CD4-positive, alpha-beta T cell treated with Interleukin-2 at 100 ng/mL for 4 hours (primary cell): ENCODE data around the gene PHACTR3.

Experiments used
- DNase-seq: peaks from one replicate; pipeline ENCODE4 v3.0.0-alpha.2; 2020; ENCODE audit warnings: low spot score

Gene PHACTR3

GRCh38 chr20:59817846-59818615 lies 213.7 kb downstream of the PHACTR3 start:
- DNase-seq = no peak

GRCh38 chr20:59818911-59819310 lies 214.6 kb downstream of the PHACTR3 start:
- no peak for DNase-seq

- no peak for DNase-seq
Observed at GRCh38 chr20:59819496-59820203, 215.3 kb downstream of the PHACTR3 start.

GRCh38 chr20:59820204-59821041 lies 216.1 kb downstream of the PHACTR3 start:
- no peak for DNase-seq

- DNase-seq = no peak
Observed at GRCh38 chr20:59821201-59821600, 216.9 kb downstream of the PHACTR3 start.

GRCh38 chr20:59821788-59822187 lies 217.4 kb downstream of the PHACTR3 start:
- no peak for DNase-seq

GRCh38 chr20:59822291-59823029 lies 218.1 kb downstream of the PHACTR3 start:
- no peak for DNase-seq

- DNase-seq = no peak
Observed at GRCh38 chr20:59823030-59823423, 218.7 kb downstream of the PHACTR3 start.

- no peak for DNase-seq
Observed at GRCh38 chr20:59823491-59824259, 219.3 kb downstream of the PHACTR3 start.

- no peak for DNase-seq
Observed at GRCh38 chr20:59824711-59825562, 220.6 kb downstream of the PHACTR3 start.

GRCh38 chr20:59825563-59825920 lies 221.2 kb downstream of the PHACTR3 start:
- no peak for DNase-seq

GRCh38 chr20:59825944-59826759 lies 221.8 kb downstream of the PHACTR3 start:
- DNase-seq = no peak

- no peak for DNase-seq
Observed at GRCh38 chr20:59827138-59828056, 223.1 kb downstream of the PHACTR3 start.

- DNase-seq = no peak
Observed at GRCh38 chr20:59828125-59829053, 224.0 kb downstream of the PHACTR3 start.

- DNase-seq = no peak
Observed at GRCh38 chr20:59829054-59829785, 224.9 kb downstream of the PHACTR3 start.
